Calu3 (cell line): ENCODE results near the gene NKX6-1. TPM values are rescaled to one million over a fixed set of nuclear protein-coding genes. Genes with fewer than 3 reads are reported as not detected.

Experiments
- BruUV-seq: library from RNA; stranded (reverse); fragments of 400-500 nt; replicated peaks from 2 replicates; lab custom pipeline; 2021; lab: Mats Ljungman, UMichigan
- CTCF ChIA-PET: fragments of 300-600 bp; sonication (Branson Sonifier 250); formaldehyde crosslinking; loops from one replicate; lab custom pipeline; 2022; ENCODE audit warnings: antibody characterized with exemption; lab: Charles Lee
- DNase-seq: peaks from one replicate; pipeline ENCODE4 v3.0.0; 2022
- H3K27ac Mint-ChIP-seq: one replicate; pipeline ENCODE4 v1.8.0; 2022; ENCODE audit warnings: mixed read lengths; ENCODE audit not compliant: unreplicated experiment
- H3K27me3 Mint-ChIP-seq: one replicate; pipeline ENCODE4 v1.8.0; 2022; ENCODE audit warnings: mixed read lengths; ENCODE audit not compliant: unreplicated experiment
- H3K36me3 Mint-ChIP-seq: one replicate; pipeline ENCODE4 v1.8.0; 2022; ENCODE audit warnings: mild to moderate bottlenecking, moderate library complexity, mixed read lengths; ENCODE audit not compliant: insufficient read depth, unreplicated experiment
- H3K4me1 Mint-ChIP-seq: one replicate; pipeline ENCODE4 v1.8.0; 2022; ENCODE audit warnings: mild to moderate bottlenecking, low read depth, mixed read lengths; ENCODE audit not compliant: unreplicated experiment
- H3K4me3 Mint-ChIP-seq: one replicate; pipeline ENCODE4 v1.8.0; 2022; ENCODE audit warnings: mild to moderate bottlenecking, low read depth, moderate library complexity, mixed read lengths; ENCODE audit not compliant: unreplicated experiment
- H3K9me3 Mint-ChIP-seq: one replicate; pipeline ENCODE4 v1.8.0; 2022; ENCODE audit warnings: low read depth, mixed read lengths; ENCODE audit not compliant: unreplicated experiment
- intact Hi-C: fragments of 100-400 bp; cut with micrococcal nuclease; formaldehyde crosslinking; loops from one replicate; pipeline ENCODE4 v1.10.0; 2022; ENCODE audit not compliant: unreplicated experiment
- total RNA-seq: library from RNA; stranded (reverse); gene quantifications from 2 replicates; pipeline ENCODE4 v1.2.3, GENCODE V29; 2022
- TF ChIP-seq, protein P1 (sequence below): fragments of 200-600 bp; IDR thresholded peaks from one replicate; pipeline ENCODE4 v1.8.0; 2022; ENCODE audit warnings: antibody characterized with exemption; ENCODE audit not compliant: unreplicated experiment

NKX6-1 gene
- total RNA-seq, 1 experiment from 2014 or later = 1.8 TPM

DNA sequence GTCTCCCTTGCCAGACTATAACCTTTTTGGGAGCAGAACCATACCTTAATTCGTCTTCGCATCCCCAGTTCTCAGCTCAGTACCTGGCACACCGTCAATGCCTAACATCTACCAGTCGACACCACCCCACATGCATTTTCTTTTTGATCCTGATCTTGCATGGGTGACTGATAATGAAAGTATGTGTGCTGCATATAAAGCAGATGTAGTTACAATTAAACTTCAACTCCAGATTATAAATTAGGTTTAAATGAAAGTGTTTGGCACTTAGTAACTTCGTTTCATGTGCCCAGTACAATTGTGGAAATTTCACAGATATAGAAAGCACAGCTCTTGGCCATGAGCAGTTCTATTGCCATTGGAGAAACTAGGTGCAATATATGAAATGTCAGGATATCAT is 8.8 kb upstream of the NKX6-1 start:
- CTCF ChIA-PET = no interaction called here
- Mint-ChIP-seq H3K36me3 (no peaks in the 10 kb centered on the region), H3K4me3 (no peak overlapping the region), H3K4me1 (peaks cover 32% of the 10 kb centered on the region), H3K9me3 (no peaks in the 10 kb centered on the region), H3K27me3 (no peaks in the 10 kb centered on the region), H3K27ac (no peak overlapping the region)
- intact Hi-C loops = no loop called here
- TF ChIP-seq, protein P1, sequence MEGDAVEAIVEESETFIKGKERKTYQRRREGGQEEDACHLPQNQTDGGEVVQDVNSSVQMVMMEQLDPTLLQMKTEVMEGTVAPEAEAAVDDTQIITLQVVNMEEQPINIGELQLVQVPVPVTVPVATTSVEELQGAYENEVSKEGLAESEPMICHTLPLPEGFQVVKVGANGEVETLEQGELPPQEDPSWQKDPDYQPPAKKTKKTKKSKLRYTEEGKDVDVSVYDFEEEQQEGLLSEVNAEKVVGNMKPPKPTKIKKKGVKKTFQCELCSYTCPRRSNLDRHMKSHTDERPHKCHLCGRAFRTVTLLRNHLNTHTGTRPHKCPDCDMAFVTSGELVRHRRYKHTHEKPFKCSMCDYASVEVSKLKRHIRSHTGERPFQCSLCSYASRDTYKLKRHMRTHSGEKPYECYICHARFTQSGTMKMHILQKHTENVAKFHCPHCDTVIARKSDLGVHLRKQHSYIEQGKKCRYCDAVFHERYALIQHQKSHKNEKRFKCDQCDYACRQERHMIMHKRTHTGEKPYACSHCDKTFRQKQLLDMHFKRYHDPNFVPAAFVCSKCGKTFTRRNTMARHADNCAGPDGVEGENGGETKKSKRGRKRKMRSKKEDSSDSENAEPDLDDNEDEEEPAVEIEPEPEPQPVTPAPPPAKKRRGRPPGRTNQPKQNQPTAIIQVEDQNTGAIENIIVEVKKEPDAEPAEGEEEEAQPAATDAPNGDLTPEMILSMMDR = no peak
- no TSS peak for BruUV-seq
- DNase-seq = no peak

DNA sequence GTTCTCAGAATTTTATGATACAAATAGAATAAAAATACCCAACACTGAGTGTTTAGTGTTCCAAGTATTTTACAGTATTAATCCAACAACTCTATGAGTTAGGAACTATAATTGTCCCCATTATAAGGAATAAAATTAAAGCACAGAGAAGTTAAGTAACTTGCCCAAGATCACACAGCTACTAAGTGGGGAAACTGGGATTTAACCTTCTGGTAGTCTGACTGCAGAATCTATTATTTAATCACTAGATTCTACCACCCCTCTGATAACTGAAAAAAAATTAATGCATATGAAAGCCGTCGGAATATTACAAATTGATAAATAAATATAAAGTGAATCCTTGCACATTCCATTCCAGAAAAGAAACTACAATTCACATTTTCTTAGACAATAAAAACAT is 5.7 kb upstream of the NKX6-1 start:
- Mint-ChIP-seq H3K9me3 (no peaks in the 10 kb centered on the region), H3K4me3 (no peak overlapping the region), H3K4me1 (peaks cover 22% of the 10 kb centered on the region), H3K27me3 (no peaks in the 10 kb centered on the region), H3K27ac (no peak overlapping the region), H3K36me3 (no peaks in the 10 kb centered on the region)
- CTCF ChIA-PET = interaction anchor here (1.3 kb wide), 1 partner anchor 25 kb away, joined by 4 read pairs; no protein-coding TSS in a partner anchor
- no peak for DNase-seq
- intact Hi-C loops = no loop called here
- BruUV-seq = no TSS peak
- TF ChIP-seq, protein P1 = no peak

DNA sequence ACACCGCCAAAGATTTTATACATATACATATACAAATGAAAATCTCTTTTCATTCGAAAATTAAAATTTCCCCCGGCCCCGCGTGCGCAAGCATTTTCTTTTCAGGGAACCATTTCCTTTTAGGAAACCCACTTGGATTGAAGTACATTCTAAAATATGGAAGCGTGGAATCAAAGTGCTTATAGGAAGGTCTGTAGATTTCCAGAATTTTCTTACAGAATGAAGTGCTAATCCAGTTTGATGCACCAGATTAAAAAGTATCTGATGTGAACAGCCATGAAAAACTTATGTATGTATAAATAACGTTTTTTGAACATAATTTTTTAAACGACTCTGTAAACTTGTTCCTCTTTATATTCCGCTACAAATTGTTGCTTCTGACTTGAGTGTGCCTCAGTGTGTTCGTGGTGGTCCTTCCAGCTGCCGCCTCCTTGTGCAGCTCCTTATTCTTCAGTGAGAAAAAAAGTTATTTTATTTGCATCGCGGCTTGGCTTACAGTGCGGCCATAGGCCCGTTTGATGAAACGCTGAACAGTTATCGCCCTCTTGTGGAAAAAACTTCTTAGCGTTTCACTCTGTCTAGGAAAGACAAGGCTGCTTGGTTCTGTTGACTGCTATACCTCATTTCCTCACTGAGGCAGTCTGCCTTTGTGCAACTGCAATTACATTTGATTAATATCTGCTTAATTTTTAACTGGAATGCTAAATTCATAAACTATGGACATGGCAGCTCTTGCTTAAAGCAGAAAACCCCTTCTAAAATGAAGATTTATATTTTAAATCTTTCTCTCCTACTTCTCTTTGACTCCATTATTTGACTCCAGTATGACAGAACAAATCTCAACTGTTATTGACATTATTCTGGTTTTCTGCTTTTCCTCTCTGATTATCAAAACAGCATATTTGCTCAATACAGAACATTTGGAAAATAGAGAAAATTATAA is 4.7 kb upstream of the NKX6-1 start:
- intact Hi-C loops = no loop called here
- no peak overlapping the region for H3K27ac Mint-ChIP-seq
- no peaks in the 10 kb centered on the region for H3K9me3 Mint-ChIP-seq
- H3K4me3 Mint-ChIP-seq = no peak overlapping the region
- H3K27me3 Mint-ChIP-seq = no peaks in the 10 kb centered on the region
- peaks cover 22% of the 10 kb centered on the region for H3K4me1 Mint-ChIP-seq
- peak; percentile 39 for DNase-seq
- BruUV-seq = no TSS peak
- H3K36me3 Mint-ChIP-seq = peaks cover 10% of the 10 kb centered on the region
- TF ChIP-seq, protein P1 = peak; percentile 28
- CTCF ChIA-PET = interaction anchor here (0.9 kb wide), 1 partner anchor 34 kb away, joined by 3 read pairs; no protein-coding TSS in a partner anchor

DNA sequence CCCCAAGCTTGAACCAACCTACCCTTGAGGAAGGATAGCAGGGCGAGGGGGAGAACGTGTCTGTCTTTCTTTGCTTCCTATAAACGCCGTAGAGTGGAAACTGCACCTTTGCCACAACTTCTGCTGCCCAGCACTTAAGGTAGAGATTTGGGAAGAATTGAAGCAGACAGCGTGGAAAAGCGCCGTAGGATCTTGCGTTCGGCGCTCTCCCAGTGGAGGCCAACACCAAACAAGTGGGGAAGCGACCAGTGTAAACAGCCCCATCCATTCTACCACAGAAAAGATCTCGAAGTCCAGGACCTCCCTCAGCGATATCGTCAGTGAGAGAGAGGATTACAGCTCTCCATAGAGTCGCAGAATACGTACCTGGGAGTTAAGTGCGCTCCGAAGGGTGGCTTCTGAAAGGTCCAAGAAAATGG is 3.9 kb upstream of the NKX6-1 start:
- Mint-ChIP-seq H3K36me3 (peaks cover 18% of the 10 kb centered on the region), H3K4me3 (no peak overlapping the region), H3K9me3 (no peaks in the 10 kb centered on the region), H3K27ac (no peak overlapping the region), H3K27me3 (no peaks in the 10 kb centered on the region), H3K4me1 (peaks cover 19% of the 10 kb centered on the region)
- no TSS peak for BruUV-seq
- DNase-seq = no peak
- TF ChIP-seq, protein P1 = no peak
- intact Hi-C loops = no loop called here
- CTCF ChIA-PET = no interaction called here
